Measurements from ENCODE around the gene IL25. TPM values are rescaled to one million over a fixed set of nuclear protein-coding genes. Genes with fewer than 3 reads are reported as not detected.

IL25 gene
- total and polyA plus RNA-seq, 2 experiments from 2014 or later, result not detected

GRCh38 chr14:23360496-23360895 lies 12.1 kb upstream of the IL25 start (continued):
- TF ChIP-seq CTCF (conservative IDR thresholded peaks at IDR 0.05; ENCODE audit: low read depth in 2 of 2), result peak; percentile 42 to 78

- Mint-ChIP-seq H3K27me3 (ENCODE audit: insufficient read depth, low read depth, poor library complexity) (peaks cover 21% of the 10 kb centered on the region), H3K4me1 (peaks cover 33% of the 10 kb centered on the region), H3K36me3 (ENCODE audit: low read depth) (peaks cover 30% of the 10 kb centered on the region), H3K4me3 (no peak overlapping the region; the same call in 2 of the 3 replicates), H3K9me3 (no peaks in the 10 kb centered on the region; the same call in 2 of the 3 replicates), H3K27ac (no peak overlapping the region)
- H3K4me2 ChIP-seq, result no peak overlapping the region
- DNase-seq (ENCODE audit: low spot score), result no peak
- no peak overlapping the region for H2AFZ ChIP-seq
- no peaks in the 10 kb centered on the region for H3K9me2 ChIP-seq (ENCODE audit: insufficient read depth)
- ATAC-seq, result no peak
- peaks cover 6% of the 10 kb centered on the region; the same call in 1 of the 2 replicates for H3K79me2 ChIP-seq (replicated peaks; ENCODE audit: insufficient read depth)
- no peak overlapping the region for H3K4me3 ChIP-seq
- 0 out of 2 replicates have a peak overlapping the region, but pooled peaks have one; percentile 12 for H3K27ac ChIP-seq (ENCODE audit: low read depth)
- peaks cover 3% of the 10 kb centered on the region; the same call in 1 of the 2 replicates for H4K20me1 ChIP-seq (replicated peaks; ENCODE audit: insufficient read depth)
- H3K4me1 ChIP-seq (ENCODE audit: insufficient read depth), result peaks cover 22% of the 10 kb centered on the region
- H3K36me3 ChIP-seq (ENCODE audit: insufficient read depth), result no peaks in the 10 kb centered on the region
- TF ChIP-seq STAT1 (IDR thresholded peaks at IDR 0.05; ENCODE audit: unreplicated experiment) (no peak), ZNF114 (CRISPR knock-in tag; IDR thresholded peaks at IDR 0.05) (no peak)
- peaks cover 16% of the 10 kb centered on the region for H3K27me3 ChIP-seq (ENCODE audit: insufficient read depth)
- H3F3A ChIP-seq (replicated peaks; ENCODE audit: low read depth), result peaks cover 9% of the 10 kb centered on the region; the same call in 1 of the 2 replicates
Measured at GRCh38 chr14:23361320-23361719, 11.3 kb upstream of the IL25 start.

DNA sequence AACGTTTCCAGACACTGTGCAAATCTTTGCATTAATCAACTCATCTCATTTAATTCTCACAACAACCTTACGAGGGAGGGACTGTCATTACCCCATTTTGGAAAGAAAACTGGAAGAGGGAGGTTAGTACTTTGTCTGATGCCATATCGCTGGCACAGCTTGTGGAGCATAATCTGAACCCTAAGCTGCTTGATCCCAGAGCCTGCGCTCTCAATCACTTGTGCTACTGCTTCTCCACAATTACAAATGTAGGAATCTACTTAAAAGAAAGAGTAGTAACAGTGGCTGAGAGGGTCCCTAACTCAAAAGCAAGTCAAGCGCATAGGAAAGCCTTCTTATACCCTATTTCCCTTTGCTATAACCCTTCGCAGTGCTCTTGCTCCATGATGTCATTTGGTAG lies 10.8 kb upstream of the IL25 start:
- Histone ChIP-seq H3K9me2 (ENCODE audit: insufficient read depth) (no peaks in the 10 kb centered on the region), H3K79me2 (replicated peaks; ENCODE audit: insufficient read depth) (peaks cover 6% of the 10 kb centered on the region; the same call in 1 of the 2 replicates), H3K4me2 (no peak overlapping the region), H3K4me3 (no peak overlapping the region), H2AFZ (no peak overlapping the region), H3K4me1 (ENCODE audit: insufficient read depth) (peaks cover 24% of the 10 kb centered on the region), H3K27me3 (ENCODE audit: insufficient read depth) (peaks cover 16% of the 10 kb centered on the region), H3K36me3 (ENCODE audit: insufficient read depth) (no peaks in the 10 kb centered on the region), H3F3A (replicated peaks; ENCODE audit: low read depth) (peaks cover 12% of the 10 kb centered on the region), H3K27ac (ENCODE audit: low read depth) (no peak overlapping the region), H4K20me1 (replicated peaks; ENCODE audit: insufficient read depth) (peaks cover 3% of the 10 kb centered on the region; the same call in 1 of the 2 replicates)
- Mint-ChIP-seq H3K9me3 (no peaks in the 10 kb centered on the region; the same call in 2 of the 3 replicates), H3K4me1 (peaks cover 36% of the 10 kb centered on the region), H3K4me3 (no peak overlapping the region; the same call in 2 of the 3 replicates), H3K27ac (no peak overlapping the region), H3K27me3 (ENCODE audit: insufficient read depth, low read depth, poor library complexity) (peaks cover 25% of the 10 kb centered on the region), H3K36me3 (ENCODE audit: low read depth) (peaks cover 27% of the 10 kb centered on the region)
- no peak for DNase-seq (ENCODE audit: low spot score)
- no peak for ATAC-seq
- TF ChIP-seq, protein P1, sequence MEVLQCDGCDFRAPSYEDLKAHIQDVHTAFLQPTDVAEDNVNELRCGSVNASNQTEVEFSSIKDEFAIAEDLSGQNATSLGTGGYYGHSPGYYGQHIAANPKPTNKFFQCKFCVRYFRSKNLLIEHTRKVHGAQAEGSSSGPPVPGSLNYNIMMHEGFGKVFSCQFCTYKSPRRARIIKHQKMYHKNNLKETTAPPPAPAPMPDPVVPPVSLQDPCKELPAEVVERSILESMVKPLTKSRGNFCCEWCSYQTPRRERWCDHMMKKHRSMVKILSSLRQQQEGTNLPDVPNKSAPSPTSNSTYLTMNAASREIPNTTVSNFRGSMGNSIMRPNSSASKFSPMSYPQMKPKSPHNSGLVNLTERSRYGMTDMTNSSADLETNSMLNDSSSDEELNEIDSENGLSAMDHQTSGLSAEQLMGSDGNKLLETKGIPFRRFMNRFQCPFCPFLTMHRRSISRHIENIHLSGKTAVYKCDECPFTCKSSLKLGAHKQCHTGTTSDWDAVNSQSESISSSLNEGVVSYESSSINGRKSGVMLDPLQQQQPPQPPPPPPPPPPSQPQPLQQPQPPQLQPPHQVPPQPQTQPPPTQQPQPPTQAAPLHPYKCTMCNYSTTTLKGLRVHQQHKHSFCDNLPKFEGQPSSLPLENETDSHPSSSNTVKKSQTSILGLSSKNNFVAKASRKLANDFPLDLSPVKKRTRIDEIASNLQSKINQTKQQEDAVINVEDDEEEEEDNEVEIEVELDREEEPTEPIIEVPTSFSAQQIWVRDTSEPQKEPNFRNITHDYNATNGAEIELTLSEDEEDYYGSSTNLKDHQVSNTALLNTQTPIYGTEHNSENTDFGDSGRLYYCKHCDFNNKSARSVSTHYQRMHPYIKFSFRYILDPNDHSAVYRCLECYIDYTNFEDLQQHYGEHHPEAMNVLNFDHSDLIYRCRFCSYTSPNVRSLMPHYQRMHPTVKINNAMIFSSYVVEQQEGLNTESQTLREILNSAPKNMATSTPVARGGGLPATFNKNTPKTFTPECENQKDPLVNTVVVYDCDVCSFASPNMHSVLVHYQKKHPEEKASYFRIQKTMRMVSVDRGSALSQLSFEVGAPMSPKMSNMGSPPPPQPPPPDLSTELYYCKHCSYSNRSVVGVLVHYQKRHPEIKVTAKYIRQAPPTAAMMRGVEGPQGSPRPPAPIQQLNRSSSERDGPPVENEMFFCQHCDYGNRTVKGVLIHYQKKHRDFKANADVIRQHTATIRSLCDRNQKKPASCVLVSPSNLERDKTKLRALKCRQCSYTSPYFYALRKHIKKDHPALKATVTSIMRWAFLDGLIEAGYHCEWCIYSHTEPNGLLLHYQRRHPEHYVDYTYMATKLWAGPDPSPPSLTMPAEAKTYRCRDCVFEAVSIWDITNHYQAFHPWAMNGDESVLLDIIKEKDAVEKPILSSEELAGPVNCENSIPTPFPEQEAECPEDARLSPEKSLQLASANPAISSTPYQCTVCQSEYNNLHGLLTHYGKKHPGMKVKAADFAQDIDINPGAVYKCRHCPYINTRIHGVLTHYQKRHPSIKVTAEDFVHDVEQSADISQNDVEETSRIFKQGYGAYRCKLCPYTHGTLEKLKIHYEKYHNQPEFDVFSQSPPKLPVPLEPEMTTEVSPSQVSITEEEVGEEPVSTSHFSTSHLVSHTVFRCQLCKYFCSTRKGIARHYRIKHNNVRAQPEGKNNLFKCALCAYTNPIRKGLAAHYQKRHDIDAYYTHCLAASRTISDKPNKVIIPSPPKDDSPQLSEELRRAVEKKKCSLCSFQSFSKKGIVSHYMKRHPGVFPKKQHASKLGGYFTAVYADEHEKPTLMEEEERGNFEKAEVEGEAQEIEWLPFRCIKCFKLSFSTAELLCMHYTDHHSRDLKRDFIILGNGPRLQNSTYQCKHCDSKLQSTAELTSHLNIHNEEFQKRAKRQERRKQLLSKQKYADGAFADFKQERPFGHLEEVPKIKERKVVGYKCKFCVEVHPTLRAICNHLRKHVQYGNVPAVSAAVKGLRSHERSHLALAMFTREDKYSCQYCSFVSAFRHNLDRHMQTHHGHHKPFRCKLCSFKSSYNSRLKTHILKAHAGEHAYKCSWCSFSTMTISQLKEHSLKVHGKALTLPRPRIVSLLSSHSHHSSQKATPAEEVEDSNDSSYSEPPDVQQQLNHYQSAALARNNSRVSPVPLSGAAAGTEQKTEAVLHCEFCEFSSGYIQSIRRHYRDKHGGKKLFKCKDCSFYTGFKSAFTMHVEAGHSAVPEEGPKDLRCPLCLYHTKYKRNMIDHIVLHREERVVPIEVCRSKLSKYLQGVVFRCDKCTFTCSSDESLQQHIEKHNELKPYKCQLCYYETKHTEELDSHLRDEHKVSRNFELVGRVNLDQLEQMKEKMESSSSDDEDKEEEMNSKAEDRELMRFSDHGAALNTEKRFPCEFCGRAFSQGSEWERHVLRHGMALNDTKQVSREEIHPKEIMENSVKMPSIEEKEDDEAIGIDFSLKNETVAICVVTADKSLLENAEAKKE (CRISPR knock-in tag; IDR thresholded peaks at IDR 0.05), result no peak
- no peak for TF ChIP-seq ETS1 (IDR thresholded peaks at IDR 0.05)
- no peak for TF ChIP-seq STAT1 (IDR thresholded peaks at IDR 0.05; ENCODE audit: unreplicated experiment)
- TF ChIP-seq EZH2 (IDR thresholded peaks at IDR 0.05; ENCODE audit: low read depth, unreplicated experiment), result no peak

Measured in GM23338 (cell line).